Measurements from ENCODE around the gene PLAGL2.
A peak's percentile ranks its signal among the peaks of the same experiment; 100 is the strongest.

PLAGL2 gene

DNA sequence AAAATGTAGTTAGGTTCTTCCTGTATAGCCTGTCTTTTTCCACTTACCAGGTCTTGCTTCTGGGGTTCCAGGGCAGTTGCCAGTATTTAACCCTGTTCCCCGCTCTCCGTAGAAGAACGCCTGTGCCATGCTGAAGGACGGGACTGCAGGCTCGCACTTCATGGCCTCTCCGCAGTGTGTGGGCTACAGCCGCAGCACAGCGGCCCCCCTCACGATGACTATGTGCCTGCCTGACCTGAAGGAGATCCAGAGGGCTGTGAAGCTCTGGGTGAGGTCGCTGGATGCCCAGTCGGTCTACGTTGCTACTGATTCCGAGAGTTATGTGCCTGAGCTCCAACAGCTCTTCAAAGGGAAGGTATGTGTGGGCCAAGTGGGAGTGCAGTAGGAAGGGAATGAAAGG lies 23.2 kb upstream of the PLAGL2 start:
- DNase-seq (ENCODE audit: low read depth) = no peak

DNA sequence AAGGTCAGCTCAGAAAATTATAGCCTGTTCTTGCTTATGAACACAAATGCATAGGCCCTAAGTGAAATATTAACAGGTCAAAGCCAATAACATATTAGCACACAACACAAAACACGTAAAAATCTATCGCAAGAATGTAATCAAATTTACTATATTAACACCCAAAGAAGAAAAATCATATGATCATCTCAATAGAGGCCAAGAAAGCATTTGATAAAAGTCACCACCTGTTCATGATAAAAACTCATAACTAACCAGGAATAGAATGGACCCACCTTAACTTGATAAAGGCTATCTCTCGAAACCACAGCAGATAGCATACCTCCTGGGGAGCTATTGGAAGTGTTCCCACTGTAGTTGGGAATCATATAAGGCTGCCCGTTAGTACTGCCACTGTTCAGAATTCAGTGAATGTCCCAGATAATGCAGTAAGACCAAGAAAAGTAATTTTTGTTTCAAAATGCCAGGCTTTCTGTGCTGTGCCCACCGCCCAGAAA lies 21.8 kb upstream of the PLAGL2 start:
- no peak for DNase-seq (ENCODE audit: low read depth)

DNA sequence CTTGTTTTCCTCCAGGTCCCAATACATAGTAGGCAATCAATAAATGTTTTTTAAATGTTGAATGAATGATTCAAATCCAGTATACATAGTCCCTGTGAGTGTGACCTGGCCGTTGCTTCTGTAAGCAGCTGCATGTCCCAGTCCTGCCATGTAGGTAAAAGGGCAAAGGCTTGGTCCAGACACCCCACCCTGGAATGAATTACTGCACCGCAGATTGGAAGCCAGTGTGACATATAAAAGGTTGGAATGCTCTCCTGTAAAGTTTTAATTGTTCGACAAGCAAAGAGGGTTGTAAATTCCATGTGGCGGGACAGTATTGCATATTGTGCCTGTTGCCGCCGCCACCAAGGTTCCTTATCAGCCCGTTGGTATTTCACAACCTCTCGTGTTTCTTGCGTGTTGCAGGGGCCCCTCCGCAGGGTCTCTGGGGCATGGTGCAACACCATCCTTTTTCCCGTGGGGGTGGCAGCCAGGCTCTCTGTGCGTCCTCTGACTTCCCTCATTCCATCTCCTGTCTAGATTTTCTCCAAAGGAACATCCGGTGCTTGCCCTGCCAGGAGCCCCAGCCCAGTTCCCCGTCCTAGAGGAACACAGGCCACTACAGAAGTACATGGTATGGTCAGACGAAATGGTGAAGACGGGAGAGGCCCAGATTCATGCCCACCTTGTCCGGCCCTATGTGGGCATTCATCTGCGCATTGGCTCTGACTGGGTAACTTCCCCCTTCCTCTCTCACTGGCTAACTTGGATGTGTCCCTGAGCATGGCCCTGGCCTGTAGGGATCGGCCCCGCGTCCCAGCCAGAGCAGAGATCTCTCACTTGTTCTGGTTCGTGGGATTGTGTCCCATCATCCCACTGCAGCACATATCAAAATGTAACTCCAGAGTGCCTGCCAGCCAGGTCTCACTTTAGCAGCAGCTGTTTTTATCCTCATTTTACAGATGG lies 20.5 kb upstream of the PLAGL2 start:
- peak; percentile 55 for DNase-seq (ENCODE audit: low read depth)

DNA sequence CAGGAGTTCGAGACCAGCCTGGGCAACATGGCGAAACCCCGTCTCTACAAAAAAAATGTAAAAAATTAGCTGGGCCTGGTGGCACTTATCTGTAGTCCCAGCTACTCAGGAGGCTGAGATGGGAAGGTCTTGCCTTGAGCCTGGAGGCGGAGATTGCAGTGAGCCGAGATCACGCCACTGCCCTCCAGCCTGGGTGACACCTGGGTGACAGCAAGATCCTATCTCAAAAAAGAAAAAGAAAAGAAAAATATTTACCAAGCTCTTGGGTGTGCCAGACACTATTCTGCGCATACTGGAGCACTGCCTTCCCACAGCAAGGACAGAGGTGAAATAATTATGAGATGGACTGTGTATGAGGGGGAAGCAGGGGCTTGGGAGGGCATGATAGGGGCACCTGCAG lies 19.8 kb upstream of the PLAGL2 start:
- no peak for DNase-seq (ENCODE audit: low read depth)

DNA sequence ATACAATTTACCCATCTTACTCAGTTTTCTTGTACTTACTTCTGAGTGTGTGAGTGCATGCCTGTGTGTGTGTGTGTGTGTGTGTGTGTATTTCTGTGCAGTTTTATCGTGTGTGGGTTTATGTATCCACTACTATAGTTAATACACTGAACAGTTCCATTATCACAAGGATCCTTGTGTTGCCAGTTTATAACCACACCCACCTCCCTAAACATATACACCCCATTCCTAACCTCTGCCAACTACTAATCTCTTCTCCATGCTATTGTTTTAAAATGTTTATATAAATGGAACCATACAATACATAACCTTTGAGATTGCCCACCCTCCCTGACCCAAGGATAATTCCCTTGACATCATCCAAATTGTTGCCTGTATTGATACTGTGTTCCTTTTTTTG lies 18.8 kb upstream of the PLAGL2 start:
- DNase-seq (ENCODE audit: low read depth) = no peak

DNA sequence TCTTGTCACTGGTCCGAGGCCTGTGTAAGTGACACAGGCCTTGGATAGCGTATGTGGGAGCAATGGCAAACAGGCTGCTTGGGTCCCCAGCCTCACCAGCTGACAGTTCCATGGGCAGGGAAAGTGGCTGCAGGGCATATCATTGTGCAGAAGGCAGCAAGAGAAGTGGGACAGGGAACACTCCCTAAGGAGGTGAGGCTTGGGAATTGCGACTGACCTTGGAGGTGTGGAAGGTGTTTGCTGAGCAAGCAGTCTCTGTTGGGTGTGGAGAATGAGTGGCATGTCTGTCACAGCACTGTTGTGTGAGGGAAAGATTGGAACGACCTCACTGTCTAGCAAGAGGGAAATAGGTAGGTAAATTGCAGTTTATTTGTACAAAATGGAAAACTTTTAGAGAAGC lies 16.9 kb upstream of the PLAGL2 start:
- DNase-seq (ENCODE audit: low read depth) = no peak

DNA sequence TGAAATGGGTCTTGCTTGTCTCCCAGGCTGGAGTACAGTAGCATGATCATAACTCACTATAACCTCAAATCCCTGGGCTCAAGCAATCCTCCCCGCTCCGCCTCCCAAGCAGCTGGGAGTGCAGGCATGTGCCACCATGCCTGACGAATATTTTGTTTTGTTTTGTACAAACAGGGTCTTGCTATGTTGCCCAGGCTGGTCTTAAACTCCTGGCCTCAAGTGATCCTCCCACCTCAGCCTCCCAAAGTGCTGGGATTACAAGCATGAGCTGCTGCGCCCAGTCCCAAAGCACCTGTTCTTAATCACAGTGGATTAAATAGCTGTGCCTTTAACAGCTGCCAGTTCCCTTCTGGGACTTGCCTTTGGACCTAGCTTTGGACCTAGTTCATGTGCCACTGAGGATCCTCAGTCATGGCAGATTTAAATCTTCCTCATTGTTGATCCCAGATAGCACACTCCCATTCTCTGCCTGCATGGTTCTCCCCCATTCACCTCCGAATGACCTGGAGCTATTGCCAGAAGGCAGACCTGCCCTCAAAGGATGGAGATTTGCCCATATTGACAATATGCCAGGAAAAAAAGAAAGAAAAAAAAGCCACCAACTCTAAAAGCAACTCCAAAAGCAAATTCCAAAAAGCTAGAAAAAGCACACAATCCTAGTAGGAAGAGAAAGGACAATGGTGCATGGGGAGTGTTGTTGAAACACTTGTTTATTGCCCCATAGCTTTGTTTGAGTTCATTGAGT lies 10.8 kb upstream of the PLAGL2 start:
- no peak for DNase-seq (ENCODE audit: low read depth)

DNA sequence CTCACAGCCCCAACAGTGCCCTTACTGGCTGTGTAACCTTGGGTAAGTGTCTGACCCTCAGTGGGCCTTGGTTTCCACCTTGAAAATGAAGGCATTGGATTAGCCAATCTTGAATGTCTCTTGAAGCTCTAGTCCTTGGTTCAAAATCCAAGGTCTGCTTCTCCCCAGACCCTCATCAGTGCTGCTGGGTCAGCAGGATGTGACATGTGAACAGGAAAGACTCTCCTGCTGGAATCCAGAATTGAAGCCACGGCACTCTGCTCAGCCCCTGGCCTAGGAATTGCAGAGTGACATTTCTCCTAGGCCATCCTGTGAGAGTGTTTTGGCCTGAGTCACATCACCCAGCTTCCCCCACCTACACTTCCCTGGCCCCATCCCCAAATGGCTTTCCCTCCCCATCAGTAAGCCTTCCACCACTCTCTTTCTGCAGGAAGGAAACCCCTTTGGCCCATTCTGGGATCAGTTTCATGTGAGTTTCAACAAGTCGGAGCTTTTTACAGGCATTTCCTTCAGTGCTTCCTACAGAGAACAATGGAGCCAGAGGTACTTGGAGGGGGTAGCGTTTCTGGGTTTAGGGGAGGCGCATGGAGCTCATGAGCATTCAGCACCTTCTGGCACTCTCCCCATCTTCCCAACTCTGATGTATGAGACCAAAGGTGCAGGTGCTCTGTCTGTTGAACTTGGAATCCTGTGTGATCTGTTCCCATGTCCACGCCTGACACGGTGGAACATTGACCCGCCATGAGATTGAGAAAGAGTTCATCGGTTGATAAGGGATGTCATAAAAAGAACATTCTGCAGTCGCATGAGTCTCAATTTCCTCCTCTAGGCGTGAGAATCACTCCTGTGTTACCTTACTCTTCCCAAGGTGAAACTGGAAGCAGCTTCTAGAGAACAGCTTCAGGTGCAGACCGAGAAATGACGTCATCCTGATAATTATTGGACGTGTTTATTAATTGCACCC lies 8.9 kb upstream of the PLAGL2 start:
- no peak for DNase-seq (ENCODE audit: low read depth)

DNA sequence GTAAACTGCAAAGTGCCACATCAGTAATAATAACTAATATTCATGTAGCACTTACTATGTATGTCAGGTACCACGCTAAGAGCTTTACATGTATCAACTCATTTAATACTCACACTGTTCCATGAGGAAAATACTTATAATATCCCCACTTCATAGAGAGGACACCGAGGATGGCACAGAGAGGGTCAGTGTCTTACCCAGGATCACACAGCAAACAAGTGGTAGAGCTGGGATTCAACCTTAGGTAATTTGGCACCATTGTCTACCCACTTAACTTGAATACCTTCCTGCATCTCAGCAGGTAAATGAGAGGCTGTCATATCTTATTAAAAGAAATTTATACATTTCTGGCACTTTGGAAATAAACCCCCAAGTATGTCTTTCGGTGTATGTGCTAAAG lies 8.2 kb upstream of the PLAGL2 start:
- DNase-seq (ENCODE audit: low read depth) = no peak

DNA sequence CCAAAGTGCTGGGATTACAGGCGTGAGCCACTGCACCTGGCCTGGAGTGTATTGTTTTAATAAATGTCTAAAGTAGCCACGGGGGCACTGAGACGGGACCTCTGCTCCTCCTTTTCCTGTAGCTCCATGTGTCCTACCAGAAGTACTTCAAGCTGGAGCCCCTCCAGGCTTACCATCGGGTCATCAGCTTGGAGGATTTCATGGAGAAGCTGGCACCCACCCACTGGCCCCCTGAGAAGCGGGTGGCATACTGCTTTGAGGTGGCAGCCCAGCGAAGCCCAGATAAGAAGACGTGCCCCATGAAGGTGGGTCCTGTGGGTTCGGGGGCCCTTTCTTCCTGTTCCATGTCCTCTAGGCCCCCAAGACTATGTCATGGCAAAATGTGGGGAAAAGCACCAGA lies 7.6 kb upstream of the PLAGL2 start:
- DNase-seq (ENCODE audit: low read depth) = no peak

DNA sequence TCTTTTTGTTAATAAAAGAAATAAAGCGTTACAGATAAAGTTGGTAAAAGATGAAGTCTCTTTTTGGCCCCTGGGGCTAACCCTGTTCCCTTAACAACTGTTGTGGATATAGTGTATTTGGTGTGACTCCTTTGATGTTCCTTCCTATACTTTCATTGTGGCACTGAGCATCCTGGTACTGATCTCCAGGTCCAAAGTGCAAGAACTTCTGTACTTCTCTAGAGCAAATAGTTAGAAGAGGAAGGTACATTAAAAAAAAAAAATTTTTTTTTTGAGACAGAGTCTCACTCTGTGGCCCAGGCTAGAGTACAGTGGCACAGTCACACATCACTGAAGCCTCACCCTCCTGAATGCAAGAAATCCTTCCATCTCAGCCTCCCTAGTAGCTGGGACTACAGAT lies 6.3 kb upstream of the PLAGL2 start:
- no peak for DNase-seq (ENCODE audit: low read depth)

DNA sequence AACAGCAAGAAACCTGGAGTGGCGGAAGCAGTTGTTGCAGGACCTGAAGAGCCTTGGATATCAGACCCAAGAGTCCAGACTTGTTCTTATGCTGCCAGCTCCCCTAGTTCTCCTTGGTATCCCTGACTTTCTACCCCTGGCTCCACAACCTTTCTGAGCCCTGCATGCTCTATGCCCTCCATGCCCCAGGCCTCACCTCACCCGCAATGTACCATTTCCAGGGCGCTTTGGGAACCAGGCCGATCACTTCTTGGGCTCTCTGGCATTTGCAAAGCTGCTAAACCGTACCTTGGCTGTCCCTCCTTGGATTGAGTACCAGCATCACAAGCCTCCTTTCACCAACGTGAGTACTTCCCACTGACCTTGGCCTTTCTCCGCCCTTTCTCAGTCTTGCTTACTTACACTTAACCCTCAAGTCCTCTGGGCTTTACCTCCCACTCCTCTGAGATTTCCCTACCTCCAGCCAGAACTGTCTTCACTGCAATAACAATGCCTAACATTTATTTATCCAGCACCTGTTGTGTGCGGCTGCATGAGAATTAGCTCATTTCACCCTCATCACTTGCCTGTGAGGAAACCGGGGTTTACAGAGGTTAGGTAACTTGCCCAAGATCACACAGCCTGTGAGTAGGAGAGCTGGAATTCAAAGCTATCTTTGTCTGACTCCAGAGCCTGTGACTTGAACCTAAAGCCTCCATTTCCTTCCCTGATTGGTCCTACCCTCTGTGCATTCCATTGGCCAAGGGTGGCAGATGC lies 2.5 kb upstream of the PLAGL2 start:
- DNase-seq (ENCODE audit: low read depth) = peak; percentile 63

DNA sequence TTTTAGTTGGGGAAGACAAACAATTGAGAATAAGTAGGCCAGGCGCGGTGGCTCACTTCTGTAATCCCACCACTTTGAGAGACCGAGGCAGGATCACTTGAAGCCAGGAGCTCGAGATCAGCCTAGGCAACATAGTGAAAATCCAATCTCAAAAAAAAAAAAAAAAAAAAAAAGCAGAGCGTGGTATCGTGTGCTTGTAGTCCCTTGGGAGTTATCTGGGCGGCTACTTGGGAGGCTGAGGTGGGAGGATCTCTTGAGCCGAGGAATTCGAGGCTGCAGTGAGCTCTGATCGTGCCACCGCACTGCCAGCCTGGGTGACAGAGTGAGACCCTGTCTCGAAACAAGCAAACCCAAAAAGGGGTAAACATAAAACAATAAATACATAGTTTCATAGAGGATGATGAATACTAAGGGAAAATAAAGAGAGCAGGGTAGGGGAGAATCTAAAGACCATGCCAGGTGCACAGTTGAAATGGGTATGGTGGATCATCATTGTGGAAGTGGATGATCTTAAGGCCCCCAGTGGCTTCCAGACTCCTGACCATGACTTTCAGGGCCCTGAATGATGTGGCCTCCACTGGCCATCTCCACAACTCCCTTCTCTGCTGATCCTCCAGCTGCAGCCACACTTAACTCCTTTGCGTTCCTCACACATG lies 1.1 kb upstream of the PLAGL2 start:
- no peak for DNase-seq (ENCODE audit: low read depth)

DNA sequence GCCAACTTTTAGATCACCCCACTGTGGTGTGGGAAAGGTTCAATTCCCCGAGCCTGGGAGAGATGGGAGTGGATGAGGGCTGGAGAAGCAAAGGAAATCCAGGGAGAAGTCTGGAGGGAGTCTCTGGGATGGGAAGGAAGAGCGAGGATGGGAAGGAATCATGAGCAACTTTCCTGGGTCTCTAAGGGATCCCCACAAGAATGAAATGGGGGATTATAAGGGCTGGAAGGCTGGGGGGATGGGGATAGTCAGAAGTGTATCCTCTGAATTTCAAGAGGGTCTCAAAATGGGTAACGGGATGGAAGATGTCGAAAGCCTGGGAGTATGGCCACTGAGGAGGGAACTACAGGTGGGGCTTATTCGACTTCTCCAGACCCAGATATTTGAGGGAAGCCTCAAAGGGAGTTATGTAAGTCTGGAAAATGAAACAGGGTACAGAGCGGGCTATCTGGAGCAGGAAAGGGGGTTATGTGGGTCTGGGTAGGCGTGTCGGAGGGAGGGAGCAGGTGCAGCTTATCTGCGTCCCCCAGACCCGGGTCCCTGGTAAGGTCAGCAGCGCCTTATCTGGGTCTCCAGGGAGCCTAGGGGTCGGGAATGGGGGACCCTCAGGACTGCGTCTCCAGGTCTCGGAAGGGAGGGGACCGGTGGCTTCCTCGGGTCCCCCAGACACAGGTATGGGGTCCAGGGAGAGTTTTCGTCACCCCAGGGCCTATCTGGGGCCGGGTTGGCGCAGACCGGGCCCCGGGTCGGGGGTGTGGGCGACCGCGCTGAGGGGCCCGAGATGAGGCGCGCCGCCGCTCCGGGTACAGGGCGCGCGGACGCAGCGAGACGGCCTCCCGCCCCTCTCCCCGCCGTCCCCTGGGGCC lies 550 bp downstream of the PLAGL2 start:
- no peak for DNase-seq (ENCODE audit: low read depth)

DNA sequence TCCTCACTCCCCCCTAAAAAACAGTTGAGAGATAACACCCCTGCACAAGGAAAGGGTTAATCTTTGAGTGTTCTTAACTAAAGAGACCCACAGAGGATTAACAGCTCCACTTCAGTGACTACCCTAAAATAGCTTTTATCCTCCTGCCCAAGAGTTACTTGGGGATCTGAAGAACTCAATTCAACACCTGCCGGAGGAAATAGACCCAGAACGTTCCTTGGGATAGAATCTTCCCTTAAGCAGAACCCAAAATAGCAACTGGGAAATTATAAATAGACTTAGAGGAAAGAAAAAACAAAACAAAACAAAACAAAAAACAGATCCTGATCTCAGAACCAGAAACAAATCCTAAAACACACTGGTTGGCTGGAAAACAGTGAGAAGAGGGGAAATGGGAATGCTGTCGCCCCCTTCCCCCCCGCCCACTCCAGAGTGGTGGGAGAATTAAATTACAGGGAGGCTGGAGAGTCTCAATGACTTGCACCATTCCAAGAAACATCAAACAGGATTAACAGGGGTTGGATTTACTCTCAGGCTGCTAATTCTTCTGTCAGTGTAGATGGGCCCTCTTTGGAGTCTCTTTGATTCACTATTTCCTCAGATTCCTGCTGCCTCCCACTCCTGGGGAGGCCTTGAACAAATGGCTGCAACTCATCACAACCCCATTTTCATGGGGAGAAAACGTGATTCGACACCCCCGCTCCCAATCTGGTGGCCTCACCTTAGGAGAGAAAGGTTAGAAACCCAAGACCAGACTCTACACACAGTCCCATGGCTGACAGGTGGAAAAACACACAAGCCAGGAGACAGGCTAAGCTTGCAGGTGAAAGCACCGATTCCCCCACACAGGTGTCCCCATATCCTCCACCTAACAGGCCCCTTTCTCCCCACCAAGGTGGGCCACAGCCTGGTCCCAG lies 1.4 kb downstream of the PLAGL2 start:
- peak; percentile 36 for DNase-seq (ENCODE audit: low read depth)

DNA sequence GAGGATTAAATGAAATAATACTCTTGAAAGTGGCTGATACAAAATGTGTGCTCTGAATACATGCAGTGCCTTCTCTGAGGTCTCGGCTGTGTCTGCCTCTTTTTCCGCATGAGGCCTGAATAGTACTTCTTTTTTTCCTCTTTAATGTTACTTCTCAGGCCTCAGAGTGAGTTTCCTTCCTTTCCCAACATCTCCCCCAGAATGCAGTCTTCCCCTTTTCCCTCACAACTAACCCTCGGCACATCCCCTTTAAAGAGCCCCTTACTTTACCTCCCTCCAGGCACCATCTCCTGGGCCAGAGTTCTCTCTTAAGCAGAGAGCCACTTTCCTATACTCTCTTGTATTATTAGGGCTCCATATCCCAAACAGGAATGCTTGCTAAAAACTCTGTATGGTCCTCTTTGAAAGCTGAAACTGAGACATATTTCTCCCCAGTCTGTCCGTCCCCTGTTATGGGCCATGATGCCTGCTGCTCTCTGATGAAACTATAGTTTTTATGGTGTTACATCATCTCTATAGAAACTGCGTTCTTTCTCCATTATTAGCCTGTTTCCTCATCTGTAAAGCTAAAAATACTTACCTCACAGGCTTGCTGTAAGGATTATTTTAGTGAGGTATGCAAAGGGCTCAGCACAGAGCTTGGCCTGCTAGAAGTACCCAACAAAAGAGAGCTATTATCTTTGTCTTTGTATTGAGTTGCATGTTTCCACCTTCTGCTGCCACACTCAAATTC lies 2.3 kb downstream of the PLAGL2 start:
- DNase-seq (ENCODE audit: low read depth) = peak; percentile 75

DNA sequence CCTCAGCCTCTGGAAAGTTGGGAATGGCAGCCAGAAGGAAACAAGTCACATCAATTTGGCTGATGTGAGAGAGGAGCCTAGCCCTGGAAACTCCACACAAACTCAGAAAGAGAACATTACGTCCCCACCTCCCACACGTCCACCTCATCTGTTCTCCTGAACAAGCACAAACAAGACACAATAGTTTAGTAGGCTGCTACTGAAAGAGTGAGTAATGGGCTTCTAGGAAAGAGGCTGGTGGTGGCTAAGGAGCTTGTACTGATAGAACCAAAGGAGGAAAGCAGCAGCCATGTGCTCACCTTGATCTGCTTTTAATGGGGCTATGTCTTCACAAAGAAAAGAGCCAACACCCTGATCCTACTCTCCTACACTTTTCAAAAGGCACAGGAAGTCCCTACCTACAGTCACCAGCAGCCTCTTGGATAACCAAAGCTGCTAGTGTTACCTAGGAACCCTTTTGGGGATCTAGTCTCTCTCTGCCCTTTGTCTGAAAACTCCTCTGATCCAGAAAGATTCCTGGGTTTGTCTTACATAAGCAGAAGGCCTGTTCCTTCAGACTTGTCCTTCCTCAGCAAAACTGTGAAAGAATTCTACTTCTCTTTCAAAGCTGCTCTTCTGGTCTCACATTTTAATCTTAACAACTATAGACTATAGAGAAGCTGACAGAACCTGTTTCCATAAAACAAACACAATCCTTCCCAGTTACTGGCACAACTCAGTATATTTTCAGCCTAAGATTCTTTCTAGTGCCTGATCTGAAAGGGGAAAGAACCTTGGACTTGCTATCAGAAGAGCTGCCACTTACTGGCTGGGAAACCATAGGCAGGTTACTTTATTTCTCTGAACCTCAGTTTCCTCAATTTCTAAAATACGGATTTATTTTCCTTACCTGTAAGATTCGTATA lies 3.1 kb downstream of the PLAGL2 start:
- peak; percentile 94 for DNase-seq (ENCODE audit: low read depth)
